NCI-H774 (cell line): ENCODE data around the gene MTCH1.
"Not testable (repeated sequence)": the region's sequence is repeated elsewhere in the genome, so short reads cannot be mapped to it uniquely, and the experiment has no call there.

ENCODE experiments used
- DNase-seq: peaks from one replicate; lab custom pipeline; 2025; lab: John Stamatoyannopoulos, UW

Gene MTCH1

DNA sequence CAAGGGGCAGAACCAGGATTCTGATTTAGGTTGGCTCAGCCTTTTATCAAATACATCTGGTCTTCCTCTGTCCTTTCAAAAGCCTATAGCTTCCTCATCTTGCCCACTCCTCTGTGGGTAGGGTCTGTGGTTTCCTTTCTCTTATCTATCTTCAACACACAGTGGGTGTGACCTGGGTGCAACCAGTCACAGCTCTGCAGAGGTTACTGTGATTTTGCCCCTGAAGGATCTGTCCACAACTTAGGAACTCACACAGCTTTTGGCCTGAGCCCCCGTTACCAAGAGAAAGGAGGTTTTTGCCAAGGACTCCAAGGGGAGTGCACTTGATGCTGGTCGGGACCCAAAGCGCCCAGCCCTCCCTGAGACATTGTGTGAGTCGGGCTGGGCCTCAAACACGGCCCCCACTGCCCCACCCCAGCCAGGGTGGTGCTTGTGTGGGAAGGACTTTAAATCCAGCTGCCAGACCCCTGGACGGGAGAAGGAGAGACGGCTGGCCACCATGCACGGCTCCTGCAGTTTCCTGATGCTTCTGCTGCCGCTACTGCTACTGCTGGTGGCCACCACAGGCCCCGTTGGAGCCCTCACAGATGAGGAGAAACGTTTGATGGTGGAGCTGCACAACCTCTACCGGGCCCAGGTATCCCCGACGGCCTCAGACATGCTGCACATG, 31.6 kb downstream of the MTCH1 start, which contains the start of gene PI16:
Gene PI16 (plus strand): TSS at position 477 of the 670 bp plus-strand sequence. CDS start 23 bp downstream, at position 500.
- DNase-seq = no peak

GRCh38 chr6:36953931-36954261, 32.1 kb downstream of the MTCH1 start:
- DNase-seq = no peak

DNA sequence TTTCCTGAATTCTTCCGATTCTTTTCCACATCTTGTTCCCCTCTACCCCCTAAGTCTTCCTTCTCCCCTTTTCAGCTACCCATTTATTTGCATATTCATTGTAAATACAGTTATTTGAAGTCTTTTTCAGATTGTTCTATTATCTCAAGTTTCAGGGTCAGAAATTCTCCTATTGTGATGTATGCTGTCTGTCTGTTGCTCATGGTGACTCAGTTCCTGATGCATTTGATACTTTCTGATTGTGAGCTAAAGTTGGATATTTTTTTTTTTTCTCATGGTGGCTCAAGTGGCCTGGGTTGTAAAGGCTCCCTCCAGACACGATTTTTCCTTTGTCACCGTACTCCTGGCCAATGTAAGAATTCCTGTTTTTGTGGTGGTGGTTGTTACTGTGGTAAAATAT, 36.4 kb downstream of the MTCH1 start:
- DNase-seq = no peak

DNA sequence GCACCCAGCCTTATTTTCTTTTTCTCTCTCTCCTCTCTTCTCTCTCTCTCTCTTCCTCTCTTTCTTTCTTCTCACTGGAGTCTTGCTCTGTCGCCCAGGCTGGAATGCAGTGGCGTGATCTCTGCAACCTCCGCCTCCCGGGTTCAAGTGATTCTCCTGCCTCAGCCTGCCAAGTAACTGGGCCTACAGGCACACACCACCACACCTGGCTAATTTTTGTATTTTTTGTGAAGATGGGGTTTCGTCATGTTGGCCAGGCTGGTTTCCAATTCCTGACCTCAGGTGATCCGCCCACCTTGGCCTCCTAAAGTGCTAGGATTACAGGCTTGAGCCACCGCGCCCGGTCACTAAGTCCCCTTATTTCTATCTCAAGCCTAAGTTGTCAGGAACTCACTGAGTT, 36.9 kb downstream of the MTCH1 start:
- DNase-seq = not testable (repeated sequence)

- no peak for DNase-seq
These were observed 38.2 kb downstream of the MTCH1 start for GRCh38 chr6:36947570-36948351.

- DNase-seq = no peak
These were observed 39.5 kb downstream of the MTCH1 start for GRCh38 chr6:36946526-36946925.

DNA sequence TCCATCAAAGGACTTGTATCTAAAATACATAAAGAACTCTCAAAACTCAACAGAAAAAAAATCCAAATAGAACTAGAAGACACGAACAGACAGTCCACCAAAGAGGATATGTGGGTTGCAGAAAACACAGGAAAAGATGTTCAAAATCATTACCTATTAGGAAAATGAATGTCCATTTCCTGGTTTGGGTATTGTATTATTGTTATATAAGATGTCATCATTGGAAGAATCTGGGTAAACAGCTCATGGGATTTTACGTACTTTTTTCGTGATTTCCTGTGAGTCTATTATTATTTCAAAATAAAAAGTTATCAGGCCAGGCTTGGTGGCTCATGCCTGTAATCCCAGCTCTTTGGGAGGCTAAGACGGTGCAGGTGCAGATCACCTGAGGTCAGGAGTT, 40.7 kb downstream of the MTCH1 start:
- no peak for DNase-seq

GRCh38 chr6:36944650-36945049, 41.3 kb downstream of the MTCH1 start:
- no peak for DNase-seq

GRCh38 chr6:36942329-36942728, 43.7 kb downstream of the MTCH1 start:
- DNase-seq = not testable (repeated sequence)

GRCh38 chr6:36941561-36941960, 44.4 kb downstream of the MTCH1 start:
- DNase-seq = not testable (repeated sequence)

DNA sequence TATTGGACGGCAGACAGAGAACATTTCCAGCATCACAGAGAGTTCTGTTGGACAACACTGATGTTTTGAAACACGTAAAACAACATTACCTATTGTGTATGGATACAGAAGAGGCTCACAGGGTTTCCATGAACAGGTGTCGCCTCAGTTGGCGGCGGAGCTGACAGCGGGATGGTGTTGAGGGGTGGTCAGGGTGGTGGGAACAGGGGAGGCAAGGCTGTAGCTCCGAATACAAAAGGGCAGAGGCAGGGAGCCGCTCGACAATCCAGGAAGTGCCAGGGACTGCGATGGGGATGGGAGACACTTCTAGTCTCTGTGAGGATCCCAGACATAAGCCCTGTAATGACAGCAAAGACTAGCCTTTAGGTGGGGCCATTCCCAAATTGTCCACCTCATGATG, 46.0 kb downstream of the MTCH1 start:
- no peak for DNase-seq

DNA sequence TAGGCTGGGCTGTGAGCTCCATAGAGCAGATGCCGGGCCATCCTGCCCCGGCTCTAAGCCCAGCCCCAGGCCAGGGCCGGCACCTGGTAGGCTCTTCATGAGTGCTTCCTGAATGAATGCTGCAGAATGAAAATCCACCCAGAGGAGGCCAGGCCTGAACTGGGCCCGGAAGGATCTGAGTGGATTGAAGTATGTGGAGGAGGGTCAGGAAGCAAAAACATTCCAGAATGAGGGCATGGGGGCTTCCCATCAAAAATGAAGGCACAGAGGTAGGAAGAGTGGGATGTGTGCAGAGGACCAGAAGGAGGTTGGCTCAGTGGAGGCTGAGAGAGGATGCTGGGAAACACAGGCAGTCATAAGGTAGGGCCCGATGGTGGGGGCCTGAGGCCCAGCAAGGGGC, 47.0 kb downstream of the MTCH1 start:
- DNase-seq = not testable (repeated sequence)

DNA sequence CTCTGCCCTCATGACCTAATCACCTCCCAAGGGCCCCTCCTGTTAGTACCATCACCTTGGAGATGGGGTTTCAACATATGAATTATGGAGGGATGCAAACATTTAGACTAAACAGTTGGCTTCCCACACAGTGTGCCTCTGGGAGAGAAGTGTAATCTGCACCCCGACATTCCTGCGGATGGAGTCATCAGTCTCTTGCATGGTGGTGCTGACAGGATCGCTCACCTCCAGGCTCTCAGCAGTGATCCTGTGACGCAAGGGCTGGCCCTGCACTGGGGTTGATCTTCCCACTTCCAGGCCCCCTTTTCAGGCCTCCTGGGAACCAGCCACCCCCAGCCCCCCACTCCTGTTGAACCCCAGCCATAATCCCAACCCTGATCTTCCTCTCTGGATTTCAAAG, 47.5 kb downstream of the MTCH1 start:
- DNase-seq = no peak

DNA sequence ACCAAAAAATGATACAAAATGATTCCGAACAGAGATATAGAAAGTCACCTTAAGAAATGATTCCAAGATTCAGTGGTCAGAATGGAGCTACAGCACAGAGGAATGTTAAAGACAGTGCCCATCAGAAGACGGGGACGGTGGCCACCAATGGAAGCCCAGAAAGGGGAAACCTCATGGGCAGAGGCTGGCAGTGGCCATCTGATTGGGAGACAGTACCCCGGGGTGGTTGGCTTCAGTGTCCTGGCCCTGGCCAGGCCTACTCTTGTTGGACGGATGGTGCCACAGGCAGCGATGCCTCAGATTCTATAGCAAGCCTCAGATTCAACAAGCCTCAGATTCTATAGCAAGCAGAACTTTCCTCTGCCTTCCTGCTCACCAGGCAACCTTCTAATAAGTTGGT, 48.1 kb downstream of the MTCH1 start:
- no peak for DNase-seq

GRCh38 chr6:36936824-36937223, 49.2 kb downstream of the MTCH1 start:
- no peak for DNase-seq

DNA sequence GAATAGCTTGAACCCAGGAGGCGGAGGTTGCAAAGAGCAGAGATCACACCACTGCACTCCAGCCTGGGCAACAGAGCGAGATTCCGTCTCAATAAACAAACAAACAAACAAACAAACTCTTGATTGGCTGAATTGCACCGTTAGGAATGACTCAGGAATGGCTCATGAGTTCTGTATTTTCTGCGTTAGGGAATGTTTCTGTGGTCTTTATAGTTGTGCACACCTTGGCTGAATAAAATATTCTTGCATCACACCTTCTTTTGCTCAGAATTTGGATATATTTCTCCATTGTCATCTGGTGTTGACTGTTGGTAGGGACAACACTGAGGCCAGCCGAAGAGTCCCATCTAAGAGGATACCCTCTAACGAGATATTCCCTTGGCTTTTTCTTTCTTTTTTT, 51.1 kb downstream of the MTCH1 start:
- DNase-seq = no peak

DNA sequence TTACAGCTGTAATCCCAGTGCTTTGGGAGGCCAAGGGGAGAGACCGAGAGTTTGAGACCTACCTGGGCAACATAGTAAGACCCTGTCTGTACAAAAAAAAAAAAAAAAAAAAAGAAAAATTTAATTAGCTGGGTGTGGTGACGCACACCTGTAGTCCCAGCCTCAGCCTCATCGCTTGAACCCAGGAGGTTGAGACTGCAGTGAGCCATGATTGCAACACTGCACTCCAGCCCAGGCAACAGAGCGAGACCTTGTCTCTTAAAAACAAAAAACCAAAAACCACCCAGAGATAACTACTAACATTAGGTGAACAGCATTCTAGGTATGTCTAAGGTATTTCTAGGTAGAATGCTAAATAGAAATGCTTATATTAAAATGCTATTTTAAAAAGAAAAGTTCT, 52.5 kb downstream of the MTCH1 start:
- no peak for DNase-seq

DNA sequence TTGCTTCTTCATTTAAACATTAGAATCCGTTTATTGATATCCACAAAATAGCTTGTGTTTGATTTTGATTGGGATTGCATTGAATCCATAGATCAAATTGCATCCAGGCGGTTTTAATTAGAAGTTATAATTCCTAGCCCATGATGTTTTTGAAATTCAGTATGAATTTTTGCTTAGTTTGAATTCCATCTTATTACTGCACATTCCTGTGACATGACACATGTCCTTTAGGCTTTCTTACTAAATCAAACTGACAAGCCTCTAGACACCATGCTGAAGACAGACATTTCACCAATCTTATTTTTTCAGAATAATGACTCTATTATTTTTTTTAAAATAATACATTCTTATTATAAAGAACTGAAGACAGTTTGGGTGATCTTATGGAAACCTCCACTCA, 52.9 kb downstream of the MTCH1 start:
- no peak for DNase-seq

- no peak for DNase-seq
These were observed 55.5 kb downstream of the MTCH1 start for GRCh38 chr6:36930483-36930882.

- no peak for DNase-seq
These were observed 56.4 kb downstream of the MTCH1 start for GRCh38 chr6:36929607-36930006.

DNA sequence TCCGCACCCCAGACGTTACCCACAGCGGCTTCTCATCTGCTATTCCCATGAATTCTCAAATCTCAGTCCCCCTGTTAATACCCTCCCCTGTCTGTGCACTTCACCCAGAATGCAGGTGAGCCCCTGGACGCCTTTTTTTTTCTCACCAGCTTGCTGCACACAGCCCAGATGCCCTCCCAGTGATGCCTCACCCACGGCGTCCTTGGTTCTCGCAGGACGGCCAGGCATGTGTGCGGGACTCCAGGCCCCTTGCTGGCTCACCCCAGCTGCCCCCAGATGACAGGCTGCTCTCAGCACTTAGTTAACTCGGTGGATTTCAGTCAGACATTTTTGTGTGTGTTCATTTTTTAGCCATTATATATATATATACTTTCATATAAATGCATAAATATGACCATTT, 56.8 kb downstream of the MTCH1 start:
- DNase-seq = no peak

GRCh38 chr6:36928547-36928918, 57.5 kb downstream of the MTCH1 start:
- no peak for DNase-seq

DNA sequence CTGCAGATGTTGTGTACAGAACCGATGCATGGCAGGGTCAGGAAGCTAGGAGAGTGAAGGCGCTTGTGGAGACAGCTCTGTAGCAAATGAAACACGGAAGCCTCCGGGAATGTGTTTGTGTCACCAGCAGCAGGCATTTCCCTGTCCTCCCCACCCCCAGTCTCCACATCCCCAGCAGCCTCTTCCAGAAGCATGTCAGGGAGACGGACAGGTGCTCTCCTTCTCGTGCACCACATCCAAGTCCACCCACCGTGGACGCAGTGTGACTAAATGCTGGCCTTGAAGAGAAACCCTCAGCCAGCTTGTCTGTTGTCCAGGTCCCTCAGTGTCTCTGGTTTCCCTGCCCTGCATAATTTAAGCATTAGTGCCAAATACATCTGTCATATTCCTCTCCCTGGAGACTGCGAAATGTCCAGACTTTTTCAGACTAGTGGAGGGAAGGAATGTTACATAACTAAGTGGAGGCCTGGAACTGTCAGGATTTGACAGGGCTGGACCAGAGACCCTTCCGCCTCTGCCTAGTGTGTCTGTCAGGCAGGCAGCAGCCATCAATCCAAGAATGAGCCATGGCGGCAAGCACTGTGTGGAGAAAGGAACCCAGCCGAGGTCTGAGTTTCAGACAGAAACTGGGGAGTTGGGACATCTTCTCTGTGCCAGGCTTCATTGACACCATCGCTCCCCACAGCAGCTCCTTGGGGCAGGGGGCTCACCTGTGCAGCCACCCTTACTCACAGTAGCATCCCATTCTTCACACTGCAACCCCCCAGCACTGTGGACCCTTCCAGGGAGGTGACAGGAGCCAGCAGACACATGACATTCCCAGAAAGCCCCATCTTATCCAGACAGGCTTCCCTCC, 58.1 kb downstream of the MTCH1 start:
- no peak for DNase-seq
